KG1 (cell line): ENCODE results near the gene ARPC2.

Source experiments
- DNase-seq: peaks from one replicate; lab custom pipeline; 2025; lab: John Stamatoyannopoulos, UW

Gene ARPC2

GRCh38 chr2:218255446-218255845, 38.5 kb downstream of the ARPC2 start:
- no peak for DNase-seq

- DNase-seq = no peak
Measured at GRCh38 chr2:218256612-218257350, 39.8 kb downstream of the ARPC2 start.

GRCh38 chr2:218257390-218257981, 40.5 kb downstream of the ARPC2 start:
- DNase-seq = peak; percentile 39

- DNase-seq = no peak
Measured at GRCh38 chr2:218259099-218259961, 42.3 kb downstream of the ARPC2 start.

- no peak for DNase-seq
Measured at GRCh38 chr2:218260166-218260565, 43.2 kb downstream of the ARPC2 start.

GRCh38 chr2:218260742-218261422, 43.9 kb downstream of the ARPC2 start, which contains the start of gene GPBAR1:
Gene GPBAR1, plus strand, starts transcription at chr2:218261015. Its CDS starts 1,710 bp downstream, at chr2:218262725.
- no peak for DNase-seq

GRCh38 chr2:218261423-218262236, 44.6 kb downstream of the ARPC2 start:
- no peak for DNase-seq

- no peak for DNase-seq
Measured at GRCh38 chr2:218262237-218262600, 45.2 kb downstream of the ARPC2 start.

GRCh38 chr2:218262631-218263586, 45.9 kb downstream of the ARPC2 start:
- DNase-seq = no peak

- DNase-seq = no peak
Measured at GRCh38 chr2:218263817-218264641, 47.0 kb downstream of the ARPC2 start.

- no peak for DNase-seq
Measured at GRCh38 chr2:218264773-218265561, 48.0 kb downstream of the ARPC2 start.

- DNase-seq = no peak
Measured at GRCh38 chr2:218265626-218266025, 48.6 kb downstream of the ARPC2 start.

GRCh38 chr2:218266316-218266979, 49.5 kb downstream of the ARPC2 start:
- DNase-seq = no peak

GRCh38 chr2:218267259-218267658, 50.3 kb downstream of the ARPC2 start:
- no peak for DNase-seq

GRCh38 chr2:218269900-218270720, 53.1 kb downstream of the ARPC2 start, which contains the start of the genes AAMP and PNKD:
Gene AAMP, minus strand, starts transcription at chr2:218270137. Its CDS starts 51 bp downstream, at chr2:218270086.
Gene PNKD, plus strand, starts transcription at chr2:218270519. Its CDS starts 17 bp downstream, at chr2:218270536.
- peak; percentile 99 for DNase-seq

- DNase-seq = peak; percentile 46
Measured at GRCh38 chr2:218270721-218271486, 53.9 kb downstream of the ARPC2 start.
